ENCODE measurements around the gene PFKL.

PFKL gene

DNA sequence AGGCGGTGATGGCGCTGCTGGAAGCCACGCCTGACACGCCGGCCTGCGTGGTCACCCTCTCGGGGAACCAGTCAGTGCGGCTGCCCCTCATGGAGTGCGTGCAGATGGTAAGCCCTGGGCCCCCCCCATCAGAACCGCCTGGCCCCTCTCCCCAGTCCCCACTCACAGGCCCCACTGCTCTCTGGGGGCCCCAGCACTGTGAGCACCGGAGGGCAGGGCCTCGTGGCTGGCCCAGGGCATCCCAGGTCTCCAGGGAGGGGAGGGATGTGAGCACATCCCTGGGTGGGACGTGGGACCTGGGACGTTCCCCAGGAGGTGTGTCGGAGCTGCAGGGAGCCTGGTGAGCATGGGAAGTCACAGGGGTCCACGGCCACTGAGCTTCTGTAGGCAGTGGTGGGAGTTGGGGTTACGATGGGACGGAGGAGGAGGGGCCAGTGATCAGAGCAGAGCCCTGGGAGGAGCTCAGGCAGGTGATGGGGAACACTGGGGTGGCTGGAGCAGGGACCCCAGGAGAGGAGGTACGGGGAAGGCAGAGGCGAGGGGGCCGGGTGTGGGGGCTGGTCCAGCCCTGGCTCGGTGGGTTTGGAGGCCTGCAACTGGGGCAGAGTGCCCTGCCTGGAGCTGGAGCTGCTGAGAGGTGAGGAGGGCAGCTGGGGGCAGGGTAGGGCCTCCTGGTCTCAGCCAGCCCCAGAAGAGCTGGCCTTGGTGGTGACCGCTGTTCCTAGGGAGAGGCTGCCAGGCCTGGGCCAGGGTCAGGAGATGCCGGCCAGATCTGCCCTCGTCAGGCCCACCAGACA lies 18.8 kb downstream of the PFKL start:
- no peak for DNase-seq (ENCODE audit: extremely low read depth, low read depth)
- TF ChIP-seq, protein P1, sequence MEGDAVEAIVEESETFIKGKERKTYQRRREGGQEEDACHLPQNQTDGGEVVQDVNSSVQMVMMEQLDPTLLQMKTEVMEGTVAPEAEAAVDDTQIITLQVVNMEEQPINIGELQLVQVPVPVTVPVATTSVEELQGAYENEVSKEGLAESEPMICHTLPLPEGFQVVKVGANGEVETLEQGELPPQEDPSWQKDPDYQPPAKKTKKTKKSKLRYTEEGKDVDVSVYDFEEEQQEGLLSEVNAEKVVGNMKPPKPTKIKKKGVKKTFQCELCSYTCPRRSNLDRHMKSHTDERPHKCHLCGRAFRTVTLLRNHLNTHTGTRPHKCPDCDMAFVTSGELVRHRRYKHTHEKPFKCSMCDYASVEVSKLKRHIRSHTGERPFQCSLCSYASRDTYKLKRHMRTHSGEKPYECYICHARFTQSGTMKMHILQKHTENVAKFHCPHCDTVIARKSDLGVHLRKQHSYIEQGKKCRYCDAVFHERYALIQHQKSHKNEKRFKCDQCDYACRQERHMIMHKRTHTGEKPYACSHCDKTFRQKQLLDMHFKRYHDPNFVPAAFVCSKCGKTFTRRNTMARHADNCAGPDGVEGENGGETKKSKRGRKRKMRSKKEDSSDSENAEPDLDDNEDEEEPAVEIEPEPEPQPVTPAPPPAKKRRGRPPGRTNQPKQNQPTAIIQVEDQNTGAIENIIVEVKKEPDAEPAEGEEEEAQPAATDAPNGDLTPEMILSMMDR (IDR thresholded peaks at IDR 0.05; ENCODE audit: low read depth, low read length, missing control alignments) = no peak
- no peak overlapping the region for H3K4me3 ChIP-seq (replicated peaks; ENCODE audit: low read depth, low read length)

DNA sequence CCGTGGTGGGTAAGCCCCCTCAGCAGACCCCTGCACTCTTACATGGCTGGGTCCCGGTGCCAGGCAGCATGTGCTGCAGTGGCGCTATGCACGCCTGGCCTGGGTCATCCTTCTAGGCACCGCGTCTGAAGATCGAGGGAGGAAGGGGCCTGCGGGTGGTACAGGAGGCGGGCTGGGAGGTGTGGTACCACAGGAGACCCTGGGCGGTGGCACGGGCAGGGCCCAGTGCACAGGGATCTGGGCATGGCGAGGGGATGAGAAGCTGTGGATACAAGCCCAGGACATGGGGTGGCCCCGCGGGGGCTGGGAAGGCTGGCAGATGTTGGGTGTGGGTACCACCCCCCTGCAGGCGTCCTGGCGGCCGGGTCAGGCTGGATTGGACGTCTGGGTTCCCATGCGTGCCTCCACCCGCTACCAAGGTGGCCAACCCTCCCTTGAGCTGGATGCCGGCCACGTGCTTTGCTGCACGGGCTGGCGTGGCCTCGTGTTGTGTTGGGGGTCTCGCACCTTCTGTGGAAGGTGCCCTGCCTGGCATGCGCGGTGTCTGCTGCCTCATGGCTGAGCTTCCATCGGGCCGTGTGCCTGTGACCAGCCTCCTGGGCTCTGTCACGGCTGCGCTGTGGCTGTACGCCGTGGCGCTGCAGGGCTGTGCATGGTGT lies 19.7 kb downstream of the PFKL start:
- TF ChIP-seq, protein P1 (IDR thresholded peaks at IDR 0.05; ENCODE audit: low read depth, low read length, missing control alignments) = no peak
- DNase-seq (ENCODE audit: extremely low read depth, low read depth) = no peak
- no peak overlapping the region for H3K4me3 ChIP-seq (replicated peaks; ENCODE audit: low read depth, low read length)

DNA sequence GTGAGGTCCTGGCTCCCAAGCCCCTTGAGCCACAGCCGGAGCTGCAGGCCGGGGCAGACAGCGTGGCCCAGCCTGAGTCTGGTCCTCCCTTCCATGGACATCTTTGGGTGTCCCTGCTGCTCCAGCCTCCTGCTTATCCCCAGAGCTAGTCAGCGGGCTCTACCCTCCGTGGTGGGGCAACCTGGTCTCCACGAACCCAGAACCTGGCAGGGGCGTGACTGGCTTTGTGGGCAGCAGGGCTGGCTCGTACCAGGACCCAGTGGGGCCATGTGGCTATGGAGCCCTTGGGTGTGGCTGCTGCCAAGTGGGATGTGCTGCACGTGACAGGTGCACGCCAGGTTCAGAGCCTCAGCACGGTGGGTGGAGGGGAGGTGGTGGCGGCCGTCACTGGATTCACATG lies 21.0 kb downstream of the PFKL start:
- TF ChIP-seq, protein P1 (IDR thresholded peaks at IDR 0.05; ENCODE audit: low read depth, low read length, missing control alignments) = no peak
- no peak for DNase-seq (ENCODE audit: extremely low read depth, low read depth)
- H3K4me3 ChIP-seq (replicated peaks; ENCODE audit: low read depth, low read length) = no peak overlapping the region

DNA sequence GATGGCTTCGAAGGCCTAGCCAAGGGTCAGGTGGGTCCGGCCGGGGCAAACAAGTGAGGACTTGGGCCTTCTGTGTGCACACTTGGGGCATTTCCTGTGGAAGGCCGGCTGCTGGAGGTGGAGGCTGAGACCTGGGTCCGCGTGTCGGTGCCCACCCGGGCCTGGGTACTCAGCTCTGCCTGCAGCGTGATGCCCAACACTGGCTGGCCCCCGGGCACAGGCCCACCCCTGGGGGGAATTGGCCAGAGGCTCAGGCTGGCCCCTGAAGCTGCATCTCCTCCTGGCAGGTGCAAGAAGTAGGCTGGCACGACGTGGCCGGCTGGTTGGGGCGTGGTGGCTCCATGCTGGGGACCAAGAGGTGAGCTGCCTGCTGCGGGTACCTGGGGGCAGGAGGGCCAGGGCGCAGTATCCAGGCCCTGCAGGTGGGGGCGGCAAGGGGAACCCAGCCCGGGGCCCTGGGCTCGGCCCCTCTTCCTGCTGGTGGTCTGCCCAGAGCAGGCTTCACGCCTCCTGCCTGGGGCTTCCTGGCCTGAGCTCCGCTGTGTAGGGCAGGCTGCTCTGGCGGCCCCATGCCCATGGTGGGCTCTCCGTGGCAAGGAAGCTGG lies 22.1 kb downstream of the PFKL start:
- TF ChIP-seq, protein P1 (IDR thresholded peaks at IDR 0.05; ENCODE audit: low read depth, low read length, missing control alignments) = no peak
- DNase-seq (ENCODE audit: extremely low read depth, low read depth) = no peak
- H3K4me3 ChIP-seq (replicated peaks; ENCODE audit: low read depth, low read length) = no peak overlapping the region

DNA sequence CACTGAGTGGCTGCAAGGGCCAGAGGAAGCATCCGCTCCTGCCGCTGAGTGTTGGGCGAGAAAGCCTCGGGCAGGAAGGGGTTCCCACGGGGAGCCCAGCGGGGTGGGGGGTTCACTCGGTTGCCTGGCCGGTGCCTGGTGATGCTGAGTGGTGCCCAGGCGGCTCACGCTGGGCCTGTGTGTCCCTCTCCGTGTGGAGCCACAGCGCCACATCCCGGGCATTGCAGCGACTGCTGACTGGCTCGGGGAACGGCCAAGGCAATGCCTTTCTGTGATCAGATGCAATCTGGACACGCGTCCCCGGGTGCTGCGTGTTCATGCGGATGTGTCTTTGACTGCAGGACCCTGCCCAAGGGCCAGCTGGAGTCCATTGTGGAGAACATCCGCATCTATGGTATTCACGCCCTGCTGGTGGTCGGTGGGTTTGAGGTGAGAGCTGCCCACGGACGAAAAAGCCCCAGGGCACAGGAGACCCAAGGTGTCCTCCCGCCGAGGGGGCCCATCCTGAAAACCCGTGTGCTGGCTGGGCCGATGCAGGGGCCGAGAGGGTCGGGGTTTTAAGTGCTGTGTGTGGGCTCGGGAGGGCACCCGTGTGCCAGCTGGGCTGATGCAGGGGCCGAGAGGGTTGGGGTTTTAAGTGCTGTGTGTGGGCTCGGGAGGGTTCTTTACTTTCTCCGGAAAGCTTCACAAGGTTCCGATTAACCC lies 22.9 kb downstream of the PFKL start:
- no peak overlapping the region for H3K4me3 ChIP-seq (replicated peaks; ENCODE audit: low read depth, low read length)
- no peak for DNase-seq (ENCODE audit: extremely low read depth, low read depth)
- TF ChIP-seq, protein P1 (IDR thresholded peaks at IDR 0.05; ENCODE audit: low read depth, low read length, missing control alignments) = no peak

DNA sequence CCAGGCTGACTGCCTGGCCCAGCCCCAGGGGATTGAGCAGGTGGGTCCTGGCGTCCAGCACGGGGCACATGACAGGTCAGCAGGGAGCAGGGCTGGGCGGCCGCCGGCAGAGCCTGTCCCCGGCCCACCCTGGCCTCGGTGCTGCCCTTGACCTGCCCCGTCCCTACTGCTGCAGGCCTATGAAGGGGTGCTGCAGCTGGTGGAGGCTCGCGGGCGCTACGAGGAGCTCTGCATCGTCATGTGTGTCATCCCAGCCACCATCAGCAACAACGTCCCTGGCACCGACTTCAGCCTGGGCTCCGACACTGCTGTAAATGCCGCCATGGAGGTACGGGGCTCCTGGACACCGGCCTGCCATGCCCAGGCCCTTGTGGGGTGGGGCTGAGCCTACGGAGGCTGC lies 23.7 kb downstream of the PFKL start:
- H3K4me3 ChIP-seq (replicated peaks; ENCODE audit: low read depth, low read length) = no peak overlapping the region
- TF ChIP-seq, protein P1 (IDR thresholded peaks at IDR 0.05; ENCODE audit: low read depth, low read length, missing control alignments) = no peak

More for the DNA sequence above, 23.7 kb downstream of the PFKL start:
- DNase-seq (ENCODE audit: extremely low read depth, low read depth) = no peak

Measured in HFF-Myc (cell line).